ENCODE data around the gene DBF4B.

- TF ChIP-seq POLR2AphosphoS5 (IDR thresholded peaks at IDR 0.05) (no peak), POLR2A (IDR thresholded peaks at IDR 0.05) (no peak)
Measured at GRCh38 chr17:44795421-44795820, 87.0 kb downstream of the DBF4B start.
